ENCODE measurements around the gene FAM229A. TPM values are rescaled to one million over a fixed set of nuclear protein-coding genes. Genes with fewer than 3 reads are reported as not detected.

FAM229A gene
- total and polyA plus RNA-seq, 10 donors: 10.5 to 27.6 (median 14.0) TPM

DNA sequence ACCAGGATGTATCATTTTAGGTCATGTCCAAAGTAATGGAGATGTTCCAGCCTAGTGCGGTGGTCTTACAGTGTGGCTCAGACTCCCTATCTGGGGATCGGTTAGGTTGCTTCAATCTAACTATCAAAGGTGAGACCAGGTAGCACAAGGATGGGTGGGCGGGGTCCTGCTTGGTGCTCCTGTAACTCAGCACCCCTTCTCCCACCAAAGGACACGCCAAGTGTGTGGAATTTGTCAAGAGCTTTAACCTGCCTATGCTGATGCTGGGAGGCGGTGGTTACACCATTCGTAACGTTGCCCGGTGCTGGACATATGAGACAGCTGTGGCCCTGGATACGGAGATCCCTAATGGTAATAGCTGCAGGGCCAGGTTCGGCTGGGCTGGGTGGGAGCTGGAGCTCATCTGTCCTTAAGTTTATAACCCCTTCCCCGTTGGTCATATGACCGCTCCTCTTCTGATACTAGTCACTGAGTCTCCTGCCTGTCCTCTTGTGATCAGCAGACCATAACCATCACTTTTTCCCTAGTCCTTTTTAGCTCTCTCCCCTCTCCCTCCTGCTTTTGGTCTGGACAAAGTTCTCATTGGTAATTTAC is 31.6 kb downstream of the FAM229A start:
- no peaks in the 10 kb centered on the region for H3K9me3 ChIP-seq
- WGBS, 5 donors: 87 to 96% (median 95%) methylated on average over 11 to 12 of the region's 12 CpGs
- no peak for TF ChIP-seq POLR2A (IDR thresholded peaks at IDR 0.05)
- TF ChIP-seq CTCF (IDR thresholded peaks at IDR 0.05 in 8 of 11, conservative IDR thresholded peaks at IDR 0.05 in 3 of 11): no peak
- no peak for TF ChIP-seq POLR2AphosphoS5 (IDR thresholded peaks at IDR 0.05)
- H3K27ac ChIP-seq: peak overlapping the region in 1 of 8 donors; percentile 11
- H3K27me3 ChIP-seq (replicated peaks in 1 of 7): peaks cover 0 to 4% (median 0%) of the 10 kb centered on the region in 7 donors
- intact Hi-C loops (cut with DNase I; ENCODE audit: low total_unique reads): no loop called here
- H3K36me3 ChIP-seq: peaks cover 3 to 89% (median 74%) of the 10 kb centered on the region in 6 donors
- DNase-seq: no peak
- no peak overlapping the region for H3K4me3 ChIP-seq
- H3K4me1 ChIP-seq: peaks cover 13 to 35% (median 22%) of the 10 kb centered on the region in 6 donors

DNA sequence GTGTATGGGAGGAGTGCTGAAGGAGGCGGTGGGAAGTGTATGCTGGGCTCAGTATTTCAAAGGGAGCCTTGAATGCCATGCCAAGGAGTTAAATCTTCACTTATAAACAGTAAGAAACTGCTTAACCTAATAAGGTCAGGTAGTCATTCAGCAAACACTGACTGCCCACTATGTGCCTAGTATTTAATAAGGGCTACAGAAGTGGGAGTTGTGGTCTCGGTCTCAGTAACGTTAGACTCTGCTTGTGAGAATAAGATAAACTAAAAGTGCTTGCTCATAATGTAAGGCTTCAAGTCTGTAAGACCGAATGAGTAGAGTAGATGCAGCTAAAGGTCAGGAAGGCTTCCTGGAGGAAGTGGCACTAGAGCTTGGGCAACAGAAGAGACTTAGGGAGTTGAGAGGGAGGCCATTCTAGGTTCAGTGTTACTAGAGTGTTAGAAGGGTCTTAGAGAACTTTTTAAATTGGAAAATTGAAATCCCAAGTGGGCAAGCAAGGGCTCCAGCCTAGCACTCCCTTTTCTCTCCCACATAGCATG is 32.3 kb downstream of the FAM229A start:
- intact Hi-C loops (cut with DNase I; ENCODE audit: low total_unique reads): no loop called here
- WGBS, 5 donors: 78 to 86% (median 83%) methylated on average over 4 of the region's 4 CpGs
- Histone ChIP-seq H3K4me1 (peaks cover 12 to 30% (median 18%) of the 10 kb centered on the region in 6 donors), H3K27me3 (replicated peaks in 1 of 7) (peaks cover 0 to 2% (median 0%) of the 10 kb centered on the region in 7 donors), H3K4me3 (no peak overlapping the region), H3K27ac (peak overlapping the region in 1 of 8 donors; percentile 11), H3K36me3 (peaks cover 3 to 96% (median 80%) of the 10 kb centered on the region in 6 donors), H3K9me3 (no peaks in the 10 kb centered on the region)
- no peak for TF ChIP-seq POLR2AphosphoS5 (IDR thresholded peaks at IDR 0.05)
- TF ChIP-seq POLR2A (IDR thresholded peaks at IDR 0.05): no peak
- no peak for TF ChIP-seq CTCF (IDR thresholded peaks at IDR 0.05 in 8 of 11, conservative IDR thresholded peaks at IDR 0.05 in 3 of 11)
- DNase-seq: no peak

- Histone ChIP-seq H3K36me3 (peaks cover 3 to 100% (median 80%) of the 10 kb centered on the region in 6 donors), H3K27me3 (replicated peaks in 1 of 7) (no peaks in the 10 kb centered on the region), H3K4me3 (no peak overlapping the region), H3K9me3 (no peaks in the 10 kb centered on the region), H3K4me1 (peaks cover 5 to 25% (median 13%) of the 10 kb centered on the region in 6 donors), H3K27ac (no peak overlapping the region)
- DNase-seq: no peak
- WGBS, 5 donors: 91 to 97% (median 96%) methylated on average over 3 to 11 of the region's 11 CpGs
- intact Hi-C loops (cut with DNase I; ENCODE audit: low total_unique reads): no loop called here
- TF ChIP-seq POLR2A (IDR thresholded peaks at IDR 0.05) (no peak), POLR2AphosphoS5 (IDR thresholded peaks at IDR 0.05) (no peak), CTCF (IDR thresholded peaks at IDR 0.05 in 8 of 11, conservative IDR thresholded peaks at IDR 0.05 in 3 of 11) (no peak)
These were observed 35.1 kb downstream of the FAM229A start for GRCh38 chr1:32327204-32327603.

DNA sequence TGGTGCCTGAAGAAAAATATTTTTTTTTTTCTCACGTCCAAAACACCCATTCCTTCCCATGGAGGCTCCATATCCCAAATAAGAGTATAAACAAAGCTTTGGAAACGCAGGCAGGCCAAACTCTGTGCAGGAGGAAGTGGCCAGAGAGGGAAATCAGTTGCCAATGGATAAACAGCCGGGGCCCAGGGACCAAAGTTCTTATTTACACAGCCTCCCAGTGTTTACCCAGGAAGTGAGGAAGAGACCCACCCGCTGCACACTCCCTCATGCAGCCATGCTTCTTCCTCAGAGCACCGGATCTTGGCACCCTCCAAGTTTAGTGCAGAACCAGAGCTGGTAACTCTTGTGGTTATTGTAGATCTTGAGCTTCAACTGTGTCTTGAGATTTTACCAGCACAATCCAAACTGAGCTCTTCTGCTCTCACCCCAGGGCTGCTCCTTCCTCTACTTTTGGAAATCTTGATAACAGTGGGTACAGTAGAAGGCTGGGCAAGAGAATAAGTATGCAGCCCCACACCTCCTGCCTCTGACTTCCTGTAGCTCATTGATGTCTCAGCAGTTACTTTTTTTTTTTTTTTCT is 40.5 kb downstream of the FAM229A start:
- intact Hi-C loops (cut with DNase I; ENCODE audit: low total_unique reads): no loop called here
- peaks cover 0 to 95% (median 42%) of the 10 kb centered on the region in 6 donors for H3K36me3 ChIP-seq
- no peaks in the 10 kb centered on the region for H3K27me3 ChIP-seq (replicated peaks in 1 of 7)
- DNase-seq: no peak
- H3K27ac ChIP-seq: peak overlapping the region in 6 of 8 donors; percentile 27 to 82 (median 68)
- peak overlapping the region in 1 of 8 donors; percentile 38 for H3K4me3 ChIP-seq
- H3K4me1 ChIP-seq: peaks cover 12 to 77% (median 53%) of the 10 kb centered on the region in 6 donors
- 41 to 52% (median 47%) methylated on average over 4 to 5 of the region's 5 CpGs for WGBS, 5 donors
- no peaks in the 10 kb centered on the region for H3K9me3 ChIP-seq
- TF ChIP-seq POLR2A (IDR thresholded peaks at IDR 0.05) (no peak), CTCF (IDR thresholded peaks at IDR 0.05 in 8 of 11, conservative IDR thresholded peaks at IDR 0.05 in 3 of 11) (no peak), POLR2AphosphoS5 (IDR thresholded peaks at IDR 0.05) (no peak)

Data from spleen (tissue), 11 donors.